HepG2 (cell line): ENCODE measurements around the gene NDUFS1. TPM values are rescaled to one million over a fixed set of nuclear protein-coding genes. Genes with fewer than 3 reads are reported as not detected.

Experiments
- ADNP ChIP-seq: sonication (generic); formaldehyde crosslinking; IDR thresholded peaks from 2 replicates; pipeline ENCODE4 v1.4.0; 2020; ENCODE audit warnings: missing genetic modification reagents
- DPF2 ChIP-seq: sonication (generic); formaldehyde crosslinking; IDR thresholded peaks from 2 replicates; pipeline ENCODE4 v1.4.0; 2020; ENCODE audit warnings: mild to moderate bottlenecking, low read depth, missing genetic modification reagents, borderline replicate concordance
- DR1 ChIP-seq: sonication (generic); formaldehyde crosslinking; IDR thresholded peaks from 2 replicates; pipeline ENCODE4 v1.8.0; 2021; ENCODE audit warnings: mild to moderate bottlenecking, missing genetic modification reagents, inconsistent platforms
- EP300 ChIP-seq, 3 experiments: sonication (generic) in 1 of 3; formaldehyde crosslinking in 1 of 3; IDR thresholded peaks; 2 replicates each; pipeline versions ENCODE4 v1.5.1 to v1.6.1; 2011 to 2020; ENCODE audit warnings: low read depth in 2 of 3, low read length in 2 of 3, borderline replicate concordance in 1 of 3, improper control_type of control experiment in 1 of 3, mild to moderate bottlenecking in 1 of 3, missing genetic modification reagents in 1 of 3, moderate library complexity in 1 of 3
- FOXA3 ChIP-seq: IDR thresholded peaks from 2 replicates; pipeline ENCODE4 v1.6.1; 2016; ENCODE audit warnings: missing genetic modification reagents, missing compliant biosample characterization
- FOXO1 ChIP-seq: sonication (generic); formaldehyde crosslinking; IDR thresholded peaks from 2 replicates; pipeline ENCODE4 v1.4.0; 2020; ENCODE audit warnings: missing genetic modification reagents
- POLR2AphosphoS5 ChIP-seq: IDR thresholded peaks from 2 replicates; pipeline ENCODE4 v1.6.1; 2012; ENCODE audit warnings: low read depth, low read length
- RAD51 ChIP-seq: fragments of 450-650 bp; IDR thresholded peaks from 2 replicates; pipeline ENCODE4 v1.6.1; 2016; ENCODE audit warnings: borderline replicate concordance
- SALL2 ChIP-seq: sonication (generic); formaldehyde crosslinking; IDR thresholded peaks from 2 replicates; pipeline ENCODE4 v1.8.1; 2023; ENCODE audit warnings: mild to moderate bottlenecking, missing genetic modification reagents, inconsistent platforms
- SP140L ChIP-seq: sonication (generic); formaldehyde crosslinking; IDR thresholded peaks from 2 replicates; pipeline ENCODE4 v1.4.0; 2020; ENCODE audit warnings: missing genetic modification reagents, borderline replicate concordance
- WIZ ChIP-seq: sonication (generic); formaldehyde crosslinking; IDR thresholded peaks from 2 replicates; pipeline ENCODE4 v1.5.1; 2020; ENCODE audit warnings: mild to moderate bottlenecking, missing genetic modification reagents
- ZFY ChIP-seq: sonication (generic); formaldehyde crosslinking; IDR thresholded peaks from 2 replicates; pipeline ENCODE4 v1.4.0; 2020; ENCODE audit warnings: missing genetic modification reagents
- ZNF121 ChIP-seq: sonication (generic); formaldehyde crosslinking; IDR thresholded peaks from 2 replicates; pipeline ENCODE4 v1.5.0; 2020; ENCODE audit warnings: mild to moderate bottlenecking, missing genetic modification reagents
- ZNF275 ChIP-seq: sonication (generic); formaldehyde crosslinking; IDR thresholded peaks from 2 replicates; pipeline ENCODE4 v1.8.0; 2022; ENCODE audit warnings: missing genetic modification reagents, mild to moderate bottlenecking, inconsistent platforms, borderline replicate concordance
- ZNF317 ChIP-seq: sonication (generic); formaldehyde crosslinking; IDR thresholded peaks from 2 replicates; pipeline ENCODE4 v1.5.0; 2020; ENCODE audit warnings: mild to moderate bottlenecking, missing genetic modification reagents
- ZNF670 ChIP-seq: sonication (generic); formaldehyde crosslinking; IDR thresholded peaks from 2 replicates; pipeline ENCODE4 v1.8.0; 2022; ENCODE audit warnings: mild to moderate bottlenecking, missing genetic modification reagents, borderline replicate concordance
- ZSCAN12 ChIP-seq: sonication (generic); formaldehyde crosslinking; IDR thresholded peaks from 2 replicates; pipeline ENCODE4 v1.9.0; 2021; ENCODE audit warnings: mild to moderate bottlenecking, missing genetic modification reagents
- polyA plus RNA-seq, 8 experiments: library from polyadenylated mRNA; depleted of rRNA in 3 of 8; stranded (reverse) in 7 of 8; unstranded in 1 of 8; fragments of >200 nt; fragmentation: Illumina TruSeq in 4 of 8; extraction: Trizol in 4 of 8; gene quantifications; 2 replicates each; pipeline versions ENCODE4 v1.2.1 to v1.2.3, GENCODE V29; 2011 to 2016; ENCODE audit warnings: low read depth in 4 of 8, missing spikeins in 1 of 8, mixed read lengths in 1 of 8; ENCODE audit not compliant: insufficient read depth in 1 of 8
- total RNA-seq, 5 experiments: library from RNA; depleted of rRNA; stranded (reverse); fragments of >200 nt; fragmentation: Illumina TruSeq; extraction: Trizol; gene quantifications; 2 replicates each; pipeline ENCODE4 v1.2.3, GENCODE V29; 2016; ENCODE audit warnings: low read depth in 1 of 5
- TF ChIP-seq, protein P1 (sequence below): fragments of 450-650 bp; IDR thresholded peaks from 2 replicates; pipeline ENCODE4 v1.6.1; 2017; ENCODE audit warnings: mild to moderate bottlenecking
- TF ChIP-seq, protein P2 (sequence below): sonication (generic); formaldehyde crosslinking; IDR thresholded peaks from 2 replicates; pipeline ENCODE4 v1.5.1; 2020; ENCODE audit warnings: mild to moderate bottlenecking, missing genetic modification reagents, moderate library complexity
- TF ChIP-seq, protein P3 (sequence below): sonication (generic); formaldehyde crosslinking; IDR thresholded peaks from 2 replicates; pipeline ENCODE4 v1.4.0; 2020; ENCODE audit warnings: missing genetic modification reagents, low read depth, mild to moderate bottlenecking, borderline replicate concordance
- TF ChIP-seq, protein P4 (sequence below): sonication (generic); formaldehyde crosslinking; IDR thresholded peaks from 2 replicates; pipeline ENCODE4 v1.4.0; 2020; ENCODE audit warnings: missing genetic modification reagents, mild to moderate bottlenecking, borderline replicate concordance

Gene NDUFS1
- total and polyA plus RNA-seq, 2 of the 13 experiments (the other 11 are each of a cell fraction or from before 2014, with no cell fraction given): 139 to 242 TPM

DNA sequence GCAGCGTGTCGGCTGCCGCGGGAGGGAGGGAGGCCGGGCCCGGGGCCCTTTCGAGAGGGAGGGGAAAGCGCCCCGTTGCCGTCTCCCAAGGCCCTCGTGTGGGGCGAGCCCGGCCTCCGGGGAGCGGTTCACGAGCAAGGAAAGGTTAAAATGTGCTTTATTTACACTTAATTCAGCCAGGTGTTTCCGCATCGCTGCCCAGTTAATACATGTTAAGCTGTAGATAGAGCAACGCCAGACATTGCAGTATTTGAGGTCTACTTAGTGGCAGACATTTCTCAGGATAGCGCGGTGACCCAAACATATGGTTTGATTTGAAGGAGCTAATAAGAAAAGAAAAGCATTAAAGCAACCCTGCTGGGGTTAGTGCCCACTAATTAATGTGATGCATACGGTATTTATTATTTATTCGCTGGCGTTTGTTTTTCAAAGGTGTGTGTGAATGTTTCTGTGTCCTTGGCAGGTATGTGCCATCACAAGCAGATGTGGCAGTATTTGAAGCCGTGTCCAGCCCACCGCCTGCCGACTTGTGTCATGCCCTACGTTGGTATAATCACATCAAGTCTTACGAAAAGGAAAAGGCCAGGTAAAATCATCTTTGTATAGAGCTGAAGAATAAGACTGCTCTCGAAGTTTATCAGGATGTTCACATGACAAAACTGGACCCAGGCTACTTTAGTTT, 1.0 kb upstream of the NDUFS1 start (continued):
- TF ChIP-seq, protein P1, sequence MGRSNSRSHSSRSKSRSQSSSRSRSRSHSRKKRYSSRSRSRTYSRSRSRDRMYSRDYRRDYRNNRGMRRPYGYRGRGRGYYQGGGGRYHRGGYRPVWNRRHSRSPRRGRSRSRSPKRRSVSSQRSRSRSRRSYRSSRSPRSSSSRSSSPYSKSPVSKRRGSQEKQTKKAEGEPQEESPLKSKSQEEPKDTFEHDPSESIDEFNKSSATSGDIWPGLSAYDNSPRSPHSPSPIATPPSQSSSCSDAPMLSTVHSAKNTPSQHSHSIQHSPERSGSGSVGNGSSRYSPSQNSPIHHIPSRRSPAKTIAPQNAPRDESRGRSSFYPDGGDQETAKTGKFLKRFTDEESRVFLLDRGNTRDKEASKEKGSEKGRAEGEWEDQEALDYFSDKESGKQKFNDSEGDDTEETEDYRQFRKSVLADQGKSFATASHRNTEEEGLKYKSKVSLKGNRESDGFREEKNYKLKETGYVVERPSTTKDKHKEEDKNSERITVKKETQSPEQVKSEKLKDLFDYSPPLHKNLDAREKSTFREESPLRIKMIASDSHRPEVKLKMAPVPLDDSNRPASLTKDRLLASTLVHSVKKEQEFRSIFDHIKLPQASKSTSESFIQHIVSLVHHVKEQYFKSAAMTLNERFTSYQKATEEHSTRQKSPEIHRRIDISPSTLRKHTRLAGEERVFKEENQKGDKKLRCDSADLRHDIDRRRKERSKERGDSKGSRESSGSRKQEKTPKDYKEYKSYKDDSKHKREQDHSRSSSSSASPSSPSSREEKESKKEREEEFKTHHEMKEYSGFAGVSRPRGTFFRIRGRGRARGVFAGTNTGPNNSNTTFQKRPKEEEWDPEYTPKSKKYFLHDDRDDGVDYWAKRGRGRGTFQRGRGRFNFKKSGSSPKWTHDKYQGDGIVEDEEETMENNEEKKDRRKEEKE: no peak
- TF ChIP-seq SP140L (CRISPR knock-in tag): no peak
- TF ChIP-seq ADNP (CRISPR knock-in tag): no peak
- TF ChIP-seq FOXO1: no peak
- no peak for TF ChIP-seq ZSCAN12 (CRISPR knock-in tag)
- no peak for TF ChIP-seq ZNF275 (CRISPR knock-in tag)
- no peak for TF ChIP-seq ZNF670
- peak; percentile 19; the same call in 1 of the 2 replicates for TF ChIP-seq ZNF317
- TF ChIP-seq POLR2AphosphoS5: no peak; the same call in 1 of the 2 replicates
- TF ChIP-seq DR1: no peak
- no peak for TF ChIP-seq DPF2 (CRISPR knock-in tag)
- TF ChIP-seq, protein P2, sequence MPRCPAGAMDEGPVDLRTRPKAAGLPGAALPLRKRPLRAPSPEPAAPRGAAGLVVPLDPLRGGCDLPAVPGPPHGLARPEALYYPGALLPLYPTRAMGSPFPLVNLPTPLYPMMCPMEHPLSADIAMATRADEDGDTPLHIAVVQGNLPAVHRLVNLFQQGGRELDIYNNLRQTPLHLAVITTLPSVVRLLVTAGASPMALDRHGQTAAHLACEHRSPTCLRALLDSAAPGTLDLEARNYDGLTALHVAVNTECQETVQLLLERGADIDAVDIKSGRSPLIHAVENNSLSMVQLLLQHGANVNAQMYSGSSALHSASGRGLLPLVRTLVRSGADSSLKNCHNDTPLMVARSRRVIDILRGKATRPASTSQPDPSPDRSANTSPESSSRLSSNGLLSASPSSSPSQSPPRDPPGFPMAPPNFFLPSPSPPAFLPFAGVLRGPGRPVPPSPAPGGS (CRISPR knock-in tag): no peak
- TF ChIP-seq, protein P3, sequence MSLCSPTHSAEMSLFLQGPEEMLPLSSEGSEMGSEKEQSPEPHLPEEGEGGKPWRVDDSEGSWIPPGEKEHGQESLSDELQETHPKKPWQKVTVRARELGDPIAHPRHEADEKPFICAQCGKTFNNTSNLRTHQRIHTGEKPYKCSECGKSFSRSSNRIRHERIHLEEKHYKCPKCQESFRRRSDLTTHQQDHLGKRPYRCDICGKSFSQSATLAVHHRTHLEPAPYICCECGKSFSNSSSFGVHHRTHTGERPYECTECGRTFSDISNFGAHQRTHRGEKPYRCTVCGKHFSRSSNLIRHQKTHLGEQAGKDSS (CRISPR knock-in tag): no peak
- TF ChIP-seq EP300 (IDR thresholded peaks at IDR 0.05; ENCODE audit: low read depth in 2 of 2, low read length in 2 of 2): no peak
- no peak for TF ChIP-seq EP300 (CRISPR knock-in tag; IDR thresholded peaks at IDR 0.05; ENCODE audit: borderline replicate concordance)
- no peak for TF ChIP-seq ZFY (CRISPR knock-in tag)
- TF ChIP-seq ZNF121 (CRISPR knock-in tag): no peak
- no peak for TF ChIP-seq FOXA3 (CRISPR knock-in tag)
- TF ChIP-seq, protein P4, sequence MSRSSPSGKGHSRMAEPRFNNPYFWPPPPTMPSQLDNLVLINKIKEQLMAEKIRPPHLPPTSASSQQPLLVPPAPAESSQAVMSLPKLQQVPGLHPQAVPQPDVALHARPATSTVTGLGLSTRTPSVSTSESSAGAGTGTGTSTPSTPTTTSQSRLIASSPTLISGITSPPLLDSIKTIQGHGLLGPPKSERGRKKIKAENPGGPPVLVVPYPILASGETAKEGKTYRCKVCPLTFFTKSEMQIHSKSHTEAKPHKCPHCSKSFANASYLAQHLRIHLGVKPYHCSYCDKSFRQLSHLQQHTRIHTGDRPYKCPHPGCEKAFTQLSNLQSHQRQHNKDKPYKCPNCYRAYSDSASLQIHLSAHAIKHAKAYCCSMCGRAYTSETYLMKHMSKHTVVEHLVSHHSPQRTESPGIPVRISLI (CRISPR knock-in tag): no peak
- TF ChIP-seq RAD51: no peak
- TF ChIP-seq SALL2 (CRISPR knock-in tag): no peak
- TF ChIP-seq WIZ (CRISPR knock-in tag): no peak
